Keratinocyte (primary cell): Measurements from ENCODE around the gene PCDHA9.
A peak's percentile ranks its signal among the peaks of the same experiment; 100 is the strongest.

Experiments used
- EZH2 ChIP-seq: IDR thresholded peaks from one replicate; pipeline ENCODE4 v1.6.1; 2012; ENCODE audit warnings: inconsistent platforms, mild to moderate bottlenecking, low read length, moderate library complexity
- TF ChIP-seq, protein P1 (sequence below), 3 experiments: IDR thresholded peaks in 1 of 3; conservative IDR thresholded peaks in 1 of 3; optimal IDR thresholded peaks in 1 of 3; 2 replicates in 2 of 3; 3 replicates in 1 of 3; pipeline versions ENCODE3 to v1.5.1; 2011; ENCODE audit warnings: low read length in 3 of 3, mild to moderate bottlenecking in 3 of 3, moderate library complexity in 2 of 3, control low read depth in 1 of 3, inconsistent platforms in 1 of 3; ENCODE audit not compliant: insufficient read depth in 2 of 3; ENCODE audit errors: extremely low read depth in 1 of 3

DNA sequence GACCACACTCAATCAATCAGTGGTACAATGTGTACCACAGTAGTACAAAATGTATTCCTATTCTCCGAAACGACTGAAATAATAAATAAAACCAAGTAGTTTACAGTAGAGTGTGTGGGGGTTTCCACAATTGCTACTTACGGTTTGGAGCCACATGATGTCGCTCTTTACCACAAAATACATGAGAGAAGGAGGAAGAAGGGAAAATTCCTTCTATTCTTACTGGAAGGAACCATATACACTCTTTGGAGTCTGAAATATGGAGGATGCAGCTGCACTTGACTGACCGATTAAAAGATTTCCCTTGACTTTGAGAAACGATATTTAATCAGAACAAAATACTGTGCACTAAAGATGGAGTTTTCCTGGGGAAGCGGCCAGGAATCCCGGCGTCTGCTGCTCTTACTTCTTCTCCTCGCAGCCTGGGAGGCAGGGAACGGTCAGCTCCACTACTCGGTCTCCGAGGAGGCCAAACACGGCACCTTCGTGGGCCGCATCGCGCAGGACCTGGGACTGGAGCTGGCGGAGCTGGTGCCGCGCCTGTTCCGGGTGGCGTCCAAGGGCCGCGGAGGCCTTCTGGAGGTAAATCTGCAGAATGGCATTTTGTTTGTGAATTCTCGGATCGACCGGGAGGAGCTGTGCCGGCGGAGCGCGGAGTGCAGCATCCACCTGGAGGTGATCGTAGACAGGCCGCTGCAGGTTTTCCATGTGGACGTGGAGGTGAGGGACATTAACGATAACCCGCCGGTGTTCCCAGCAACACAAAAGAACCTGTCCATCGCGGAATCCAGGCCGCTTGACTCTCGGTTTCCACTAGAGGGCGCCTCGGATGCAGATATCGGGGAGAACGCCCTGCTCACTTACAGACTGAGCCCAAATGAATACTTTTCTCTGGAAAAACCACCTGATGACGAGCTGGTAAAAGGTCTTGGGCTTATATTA is 41.1 kb upstream of the PCDHA9 start, which contains the start of gene PCDHA4:
- TF ChIP-seq, protein P1, sequence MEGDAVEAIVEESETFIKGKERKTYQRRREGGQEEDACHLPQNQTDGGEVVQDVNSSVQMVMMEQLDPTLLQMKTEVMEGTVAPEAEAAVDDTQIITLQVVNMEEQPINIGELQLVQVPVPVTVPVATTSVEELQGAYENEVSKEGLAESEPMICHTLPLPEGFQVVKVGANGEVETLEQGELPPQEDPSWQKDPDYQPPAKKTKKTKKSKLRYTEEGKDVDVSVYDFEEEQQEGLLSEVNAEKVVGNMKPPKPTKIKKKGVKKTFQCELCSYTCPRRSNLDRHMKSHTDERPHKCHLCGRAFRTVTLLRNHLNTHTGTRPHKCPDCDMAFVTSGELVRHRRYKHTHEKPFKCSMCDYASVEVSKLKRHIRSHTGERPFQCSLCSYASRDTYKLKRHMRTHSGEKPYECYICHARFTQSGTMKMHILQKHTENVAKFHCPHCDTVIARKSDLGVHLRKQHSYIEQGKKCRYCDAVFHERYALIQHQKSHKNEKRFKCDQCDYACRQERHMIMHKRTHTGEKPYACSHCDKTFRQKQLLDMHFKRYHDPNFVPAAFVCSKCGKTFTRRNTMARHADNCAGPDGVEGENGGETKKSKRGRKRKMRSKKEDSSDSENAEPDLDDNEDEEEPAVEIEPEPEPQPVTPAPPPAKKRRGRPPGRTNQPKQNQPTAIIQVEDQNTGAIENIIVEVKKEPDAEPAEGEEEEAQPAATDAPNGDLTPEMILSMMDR (optimal IDR thresholded peaks at IDR 0.05 in 1 of 3, IDR thresholded peaks at IDR 0.05 in 1 of 3, conservative IDR thresholded peaks at IDR 0.05 in 1 of 3; ENCODE audit: extremely low read depth in 1 of 3, insufficient read depth in 2 of 3, low read length in 3 of 3): peak; percentile 7 to 27 (median 24)
- TF ChIP-seq EZH2: no peak
